Uterus (tissue), 4 donors: ENCODE results near the gene KLC1. TPM values are rescaled to one million over a fixed set of nuclear protein-coding genes. Genes with fewer than 3 reads are reported as not detected.
A peak's percentile ranks its signal among the peaks of the same experiment; 100 is the strongest.

Experiments
- DNase-seq, 2 donors: peaks; one replicate each; pipeline ENCODE4 v3.0.0-alpha.2; 2019 to 2020
- H3K27ac ChIP-seq, 2 donors: fragments of 200-600 bp; sonication (generic); 1 replicate in 1 of 2; 2 replicates in 1 of 2; pipeline ENCODE4 v1.5.1; 2016 to 2018
- H3K27me3 ChIP-seq, 2 donors: fragments of 200-600 bp; sonication (generic); one replicate each; pipeline ENCODE4 v1.5.1; 2018 to 2019; ENCODE audit warnings: control low read depth in 1 of 2
- H3K36me3 ChIP-seq, 2 donors: fragments of 200-600 bp; sonication (generic); one replicate each; pipeline ENCODE4 v1.5.1; 2019; ENCODE audit warnings: control low read depth in 1 of 2
- H3K4me1 ChIP-seq, 2 donors: fragments of 200-600 bp; sonication (generic); one replicate each; pipeline ENCODE4 v1.5.1; 2018 to 2019; ENCODE audit warnings: control low read depth in 1 of 2
- H3K4me3 ChIP-seq, 2 donors: fragments of 200-600 bp; sonication (generic); 1 replicate in 1 of 2; 2 replicates in 1 of 2; pipeline ENCODE4 v1.5.1; 2018 to 2019; ENCODE audit warnings: mild to moderate bottlenecking in 1 of 2
- H3K9me3 ChIP-seq, 2 donors: fragments of 200-600 bp; sonication (generic); one replicate each; pipeline ENCODE4 v1.5.1; 2019; ENCODE audit warnings: control low read depth in 1 of 2
- POLR2A ChIP-seq, 2 donors: fragments of 450-650 bp; IDR thresholded peaks; one replicate each; pipeline ENCODE4 v1.6.1; 2016; ENCODE audit warnings: antibody characterized with exemption in 2 of 2, mild to moderate bottlenecking in 1 of 2, moderate library complexity in 1 of 2
- intact Hi-C: fragments of 100-400 bp; cut with DNase I; formaldehyde crosslinking; loops from one replicate; pipeline ENCODE4 v1.15.1; 2023; ENCODE audit warnings: low total_unique reads
- total RNA-seq, 4 donors: library from RNA; depleted of rRNA in 3 of 4; stranded (reverse); fragments of >200 nt in 3 of 4; gene quantifications; one replicate each; pipeline versions ENCODE4 v1.1.0 to v1.2.4, GENCODE V29; 2014 to 2023
- TF ChIP-seq, protein P1 (sequence below), 4 experiments: fragments of 200-600 bp in 2 of 4; fragments of 450-650 bp in 2 of 4; sonication (generic) in 2 of 4; IDR thresholded peaks; one replicate each; pipeline ENCODE4 v1.5.1; 2016 to 2019; ENCODE audit warnings: antibody characterized with exemption in 4 of 4, mild to moderate bottlenecking in 2 of 4, moderate library complexity in 1 of 4
- donor health status: DM: yes; HTN: yes; CAD: no.

KLC1 gene
- total RNA-seq, 4 donors from 2014 or later = 130 to 459 (median 285) TPM

DNA sequence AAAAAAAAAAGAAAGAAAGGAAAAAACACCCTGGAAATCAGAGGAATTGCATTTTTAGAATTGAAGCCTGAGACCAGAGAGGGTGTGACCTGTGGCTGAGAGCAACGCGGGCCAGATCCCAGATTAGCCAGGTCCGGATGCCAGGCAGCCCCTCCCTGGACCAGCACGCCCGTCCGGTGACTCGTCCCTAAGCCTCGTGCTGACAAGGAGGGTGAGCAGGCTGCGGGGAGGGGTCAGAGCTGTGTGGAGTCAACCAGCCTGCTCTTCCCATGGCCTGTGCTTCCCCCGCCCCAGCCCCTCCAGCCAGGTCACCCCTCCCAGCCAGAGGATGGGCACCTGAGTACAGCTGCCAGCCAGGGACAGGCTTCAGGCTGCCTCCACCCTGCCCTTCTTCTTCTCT lies 4.2 kb upstream of the KLC1 start:
- Histone ChIP-seq H3K4me3 (no peak overlapping the region), H3K9me3 (no peaks in the 10 kb centered on the region), H3K4me1 (no peaks in the 10 kb centered on the region), H3K27ac (peak overlapping the region; percentile 65 to 71), H3K36me3 (no peaks in the 10 kb centered on the region), H3K27me3 (no peaks in the 10 kb centered on the region)
- no peak for TF ChIP-seq POLR2A (IDR thresholded peaks at IDR 0.05)
- TF ChIP-seq, protein P1, sequence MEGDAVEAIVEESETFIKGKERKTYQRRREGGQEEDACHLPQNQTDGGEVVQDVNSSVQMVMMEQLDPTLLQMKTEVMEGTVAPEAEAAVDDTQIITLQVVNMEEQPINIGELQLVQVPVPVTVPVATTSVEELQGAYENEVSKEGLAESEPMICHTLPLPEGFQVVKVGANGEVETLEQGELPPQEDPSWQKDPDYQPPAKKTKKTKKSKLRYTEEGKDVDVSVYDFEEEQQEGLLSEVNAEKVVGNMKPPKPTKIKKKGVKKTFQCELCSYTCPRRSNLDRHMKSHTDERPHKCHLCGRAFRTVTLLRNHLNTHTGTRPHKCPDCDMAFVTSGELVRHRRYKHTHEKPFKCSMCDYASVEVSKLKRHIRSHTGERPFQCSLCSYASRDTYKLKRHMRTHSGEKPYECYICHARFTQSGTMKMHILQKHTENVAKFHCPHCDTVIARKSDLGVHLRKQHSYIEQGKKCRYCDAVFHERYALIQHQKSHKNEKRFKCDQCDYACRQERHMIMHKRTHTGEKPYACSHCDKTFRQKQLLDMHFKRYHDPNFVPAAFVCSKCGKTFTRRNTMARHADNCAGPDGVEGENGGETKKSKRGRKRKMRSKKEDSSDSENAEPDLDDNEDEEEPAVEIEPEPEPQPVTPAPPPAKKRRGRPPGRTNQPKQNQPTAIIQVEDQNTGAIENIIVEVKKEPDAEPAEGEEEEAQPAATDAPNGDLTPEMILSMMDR (IDR thresholded peaks at IDR 0.05) = no peak
- intact Hi-C loops = no loop called here
- peak; percentile 56 to 71 for DNase-seq

DNA sequence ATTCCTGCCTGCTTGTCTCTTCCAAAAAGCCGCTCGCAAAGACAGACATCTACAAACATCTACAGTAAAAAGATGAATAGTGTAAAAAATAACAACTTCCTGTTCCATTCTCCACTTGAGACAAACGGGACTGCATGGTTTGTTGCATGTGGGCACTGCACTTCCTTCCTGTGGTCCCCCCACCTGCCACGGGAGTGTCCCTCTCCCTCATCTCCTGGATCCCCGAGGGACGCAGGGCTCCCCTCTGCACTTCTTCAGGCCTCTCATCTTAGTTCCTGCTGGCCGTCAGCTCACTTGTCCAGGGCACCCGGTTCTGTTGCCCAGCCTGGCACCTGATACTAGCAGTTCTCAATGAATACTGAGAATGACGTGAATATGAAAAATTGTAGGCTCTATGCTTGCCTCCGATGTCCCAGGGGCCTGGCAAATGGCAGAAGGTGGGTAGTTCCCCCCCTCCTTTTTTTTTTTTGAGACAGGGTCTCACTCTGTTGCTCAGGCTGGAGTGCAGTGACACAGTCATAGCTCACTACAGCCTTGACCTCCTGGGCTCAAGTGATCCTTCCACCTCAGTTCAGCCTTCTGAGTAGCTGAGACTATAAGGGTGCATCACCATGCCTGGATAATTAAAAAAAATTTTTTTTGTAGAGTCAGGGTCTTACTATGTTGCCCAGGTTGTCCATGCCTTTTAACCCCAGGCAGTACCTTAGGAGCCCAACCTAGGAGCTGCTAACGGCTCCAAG lies 3.5 kb upstream of the KLC1 start:
- no peak overlapping the region for H3K4me3 ChIP-seq
- intact Hi-C loops = no loop called here

DNA sequence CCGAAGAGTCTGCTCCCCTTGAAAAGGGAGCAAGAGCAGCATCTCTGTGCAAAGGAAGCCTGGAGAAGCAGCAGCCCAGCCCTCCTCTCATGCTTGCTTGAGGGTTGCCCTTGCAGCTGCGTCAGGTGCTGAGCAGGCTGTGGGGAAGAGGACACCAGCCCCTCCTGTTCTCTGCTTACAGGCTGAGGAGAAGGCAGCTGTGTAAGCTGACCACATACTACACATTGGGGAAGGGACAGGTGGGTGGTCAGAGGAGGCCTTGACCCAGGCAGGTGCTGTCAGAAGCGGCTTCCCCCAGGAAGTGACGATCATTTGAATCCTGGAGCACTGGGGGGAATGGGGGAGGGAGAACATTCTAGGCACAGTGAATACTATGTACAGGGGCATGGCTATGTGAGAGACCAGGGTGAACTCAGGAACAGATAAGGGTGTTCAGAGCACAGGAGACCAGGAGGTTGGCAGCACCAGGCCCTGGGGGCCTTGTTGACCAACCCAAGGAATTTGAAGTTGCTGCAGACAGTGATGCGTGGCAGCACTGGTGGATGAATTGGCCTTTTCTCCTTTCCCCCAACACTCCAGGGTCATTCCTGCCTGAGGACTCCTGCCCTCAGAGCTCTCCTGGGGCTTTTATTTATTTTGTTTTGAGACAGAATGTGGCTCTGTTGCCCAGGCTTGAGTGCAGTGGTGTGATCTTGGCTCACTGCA lies 2.7 kb upstream of the KLC1 start:
- no peaks in the 10 kb centered on the region for H3K36me3 ChIP-seq
- H3K4me1 ChIP-seq = peaks cover 0 to 5% of the 10 kb centered on the region in 2 donors
- no peaks in the 10 kb centered on the region for H3K27me3 ChIP-seq
- intact Hi-C loops = no loop called here
- no peak overlapping the region for H3K27ac ChIP-seq
- TF ChIP-seq, protein P1 (IDR thresholded peaks at IDR 0.05) = no peak
- no peak for TF ChIP-seq POLR2A (IDR thresholded peaks at IDR 0.05)
- no peak overlapping the region for H3K4me3 ChIP-seq
- no peaks in the 10 kb centered on the region for H3K9me3 ChIP-seq
- no peak for DNase-seq

More for the DNA sequence above, 3.5 kb upstream of the KLC1 start:
- no peak for DNase-seq
- H3K27me3 ChIP-seq = no peaks in the 10 kb centered on the region
- TF ChIP-seq, protein P1 (IDR thresholded peaks at IDR 0.05) = no peak
- no peaks in the 10 kb centered on the region for H3K36me3 ChIP-seq
- H3K27ac ChIP-seq = peak overlapping the region; percentile 65 to 71
- H3K9me3 ChIP-seq = no peaks in the 10 kb centered on the region
- peaks cover 0 to 3% of the 10 kb centered on the region in 2 donors for H3K4me1 ChIP-seq

DNA sequence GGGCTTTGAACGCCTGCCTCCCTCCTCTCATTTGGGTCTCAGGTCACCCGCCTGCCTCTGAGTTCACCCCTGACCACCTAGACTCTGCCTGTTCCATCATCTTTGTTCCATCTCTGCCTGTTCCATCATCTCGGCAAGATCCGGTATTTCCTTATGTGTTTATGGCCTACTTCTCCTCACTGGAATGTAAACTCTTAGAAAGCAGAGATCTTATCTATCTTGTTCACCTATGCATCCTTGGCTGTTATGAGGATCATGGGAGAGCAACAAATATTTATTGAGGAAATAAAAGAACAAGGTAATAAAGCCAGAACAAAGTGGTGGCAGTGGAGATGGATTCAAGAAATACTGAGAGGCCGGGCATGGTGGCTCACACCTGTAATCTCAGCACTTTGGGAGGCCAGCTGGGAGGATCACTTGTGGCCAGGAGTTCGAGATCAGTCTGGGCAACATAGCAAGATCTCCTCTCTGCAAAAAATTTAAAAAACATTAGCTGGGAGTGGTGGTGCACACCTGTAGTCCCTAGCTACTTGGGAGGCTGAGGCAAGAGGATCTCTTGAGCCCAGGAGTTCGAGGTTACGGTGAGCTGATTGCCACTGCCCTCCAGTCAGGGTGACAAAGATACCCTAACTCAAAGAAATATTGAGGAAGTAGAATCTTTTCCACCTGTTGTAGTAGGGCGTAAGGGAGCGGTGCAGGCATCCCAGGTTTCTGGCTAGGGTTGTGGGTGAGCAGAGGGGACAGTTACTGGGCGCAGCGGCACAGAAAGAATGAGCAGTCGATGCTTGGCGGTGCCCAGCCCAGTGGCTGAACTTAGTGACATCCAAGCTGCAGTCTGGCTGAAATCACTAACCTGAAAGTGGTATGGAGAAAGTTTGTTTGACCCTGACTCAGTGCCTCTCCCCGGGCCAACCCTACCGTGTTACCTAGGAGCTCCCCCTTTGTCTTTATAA lies 1.7 kb upstream of the KLC1 start:
- H3K27ac ChIP-seq = peak overlapping the region; percentile 96 to 97
- H3K36me3 ChIP-seq = no peaks in the 10 kb centered on the region
- no peaks in the 10 kb centered on the region for H3K9me3 ChIP-seq
- no peaks in the 10 kb centered on the region for H3K27me3 ChIP-seq
- no peak for TF ChIP-seq POLR2A (IDR thresholded peaks at IDR 0.05)
- TF ChIP-seq, protein P1 (IDR thresholded peaks at IDR 0.05) = no peak
- peaks cover 0 to 6% of the 10 kb centered on the region in 2 donors for H3K4me1 ChIP-seq
- intact Hi-C loops = no loop called here
- H3K4me3 ChIP-seq = no peak overlapping the region
- no peak for DNase-seq
